ENCODE results near the gene C16orf82. TPM values are rescaled to one million over a fixed set of nuclear protein-coding genes. Genes with fewer than 3 reads are reported as not detected.

The C16orf82 gene
- polyA plus RNA-seq (2013, experiment 1 of 4) = 0.41 TPM
- 0.41 TPM for polyA plus RNA-seq (2013, experiment 2 of 4)
- polyA plus RNA-seq (2013, experiment 3 of 4) = 0.21 TPM
- 0.20 TPM for polyA plus RNA-seq (2013, experiment 4 of 4)

DNA sequence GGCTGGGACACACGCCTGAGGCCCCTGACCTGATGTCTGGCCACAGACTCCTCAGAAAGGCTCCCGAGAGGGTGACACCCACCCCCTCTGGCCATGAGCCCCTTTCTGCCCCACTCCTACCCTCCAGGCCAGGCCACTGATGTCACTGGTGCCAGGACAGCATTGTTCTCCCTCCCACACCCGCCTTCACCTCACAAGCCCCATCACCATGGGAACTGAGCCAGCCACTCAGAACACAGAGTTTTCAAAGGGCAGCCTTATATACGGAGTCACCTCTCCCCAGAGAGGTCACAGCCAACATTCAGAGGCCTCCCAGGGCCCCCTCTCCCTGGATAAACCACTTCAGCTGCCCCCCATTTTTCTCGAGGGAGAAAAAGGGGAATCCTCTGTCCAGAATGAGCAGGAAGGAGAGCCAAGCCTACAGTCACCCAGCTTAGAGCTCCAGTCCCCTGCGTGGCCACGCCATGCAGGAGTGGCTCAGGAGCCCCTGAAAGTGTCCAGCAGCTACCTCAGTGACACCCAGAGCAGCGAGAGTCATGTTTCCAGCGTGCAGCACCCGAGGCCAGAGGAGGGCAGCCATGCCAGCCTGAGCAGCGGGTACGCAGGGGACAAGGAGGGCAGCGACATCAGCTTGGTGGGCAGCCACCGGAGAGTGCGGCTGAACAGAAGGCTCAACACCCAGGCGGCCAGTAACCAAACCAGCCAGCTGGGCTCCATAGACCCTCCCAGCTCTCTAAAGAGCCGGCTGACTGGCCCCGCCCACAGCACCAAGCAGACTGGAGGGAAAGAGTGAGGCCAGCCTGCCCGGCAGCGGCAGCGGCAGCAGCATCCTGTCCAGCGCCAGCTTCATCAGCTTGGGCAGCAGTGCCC, at the start of gene C16orf82:
TSS of gene C16orf82 (plus strand) at position 260 of the 870 bp plus-strand sequence.
- peak within 1 kb of the TSS; percentile 67 for H3K27ac ChIP-seq (ENCODE audit: insufficient read depth, low read depth, low read length, poor library complexity, severe bottlenecking)
- WGBS, 2 experiments = 60 to 63% methylated on average over 22 of the region's 22 CpGs

DNA sequence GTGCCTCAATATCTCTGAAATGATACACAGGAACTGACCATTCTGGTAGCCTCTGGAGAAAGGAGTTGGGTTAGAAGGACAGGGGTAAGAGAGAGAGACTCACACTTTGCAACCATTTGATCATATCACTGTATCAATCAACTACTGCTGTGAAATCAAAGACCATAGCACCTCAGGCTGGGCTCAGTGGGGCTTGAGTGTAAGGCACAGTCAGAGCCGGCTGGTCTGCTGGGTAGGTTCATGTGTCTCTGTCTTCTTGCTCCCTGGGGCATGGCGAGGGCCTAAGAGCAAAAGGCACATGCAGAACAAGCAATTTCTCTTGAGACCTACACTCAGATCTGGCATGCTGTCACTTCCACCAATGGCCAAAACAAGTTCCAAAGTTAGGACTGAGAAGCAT, 46.7 kb upstream of the C16orf82 start:
- H3K27me3 ChIP-seq (ENCODE audit: control insufficient read depth, insufficient read depth, low read length, poor library complexity, severe bottlenecking) = no peaks in the 10 kb centered on the region
- WGBS, 2 experiments = 96 to 98% methylated on average over 2 of the region's 2 CpGs
- no peak overlapping the region for H3K27ac ChIP-seq (ENCODE audit: insufficient read depth, low read depth, low read length, poor library complexity, severe bottlenecking)
- H3K9me3 ChIP-seq (ENCODE audit: control insufficient read depth, low read length) = no peaks in the 10 kb centered on the region
- no peak overlapping the region for H3K4me3 ChIP-seq (ENCODE audit: insufficient read depth, low read depth, low read length)
- H3K36me3 ChIP-seq (ENCODE audit: control insufficient read depth, insufficient read depth, low read length) = no peaks in the 10 kb centered on the region
- H3K4me1 ChIP-seq (ENCODE audit: control insufficient read depth, insufficient read depth, low read length) = no peaks in the 10 kb centered on the region

More for the DNA sequence above, at the start of gene C16orf82:
- peaks cover 14% of the 10 kb centered on the region for H3K4me1 ChIP-seq (ENCODE audit: control insufficient read depth, insufficient read depth, low read length)
- no peaks in the 10 kb centered on the region for H3K36me3 ChIP-seq (ENCODE audit: control insufficient read depth, insufficient read depth, low read length)
- no peaks in the 10 kb centered on the region for H3K27me3 ChIP-seq (ENCODE audit: control insufficient read depth, insufficient read depth, low read length, poor library complexity, severe bottlenecking)
- no peaks in the 10 kb centered on the region for H3K9me3 ChIP-seq (ENCODE audit: control insufficient read depth, low read length)
- H3K4me3 ChIP-seq (ENCODE audit: insufficient read depth, low read depth, low read length) = no peak within 1 kb of the TSS

GRCh38 chr16:27024010-27024409, 42.7 kb upstream of the C16orf82 start:
- no peaks in the 10 kb centered on the region for H3K9me3 ChIP-seq (ENCODE audit: control insufficient read depth, low read length)
- WGBS, 2 experiments = 96 to 97% methylated on average over 2 of the region's 2 CpGs
- H3K27me3 ChIP-seq (ENCODE audit: control insufficient read depth, insufficient read depth, low read length, poor library complexity, severe bottlenecking) = no peaks in the 10 kb centered on the region
- H3K4me1 ChIP-seq (ENCODE audit: control insufficient read depth, insufficient read depth, low read length) = no peaks in the 10 kb centered on the region
- no peaks in the 10 kb centered on the region for H3K36me3 ChIP-seq (ENCODE audit: control insufficient read depth, insufficient read depth, low read length)
- no peak overlapping the region for H3K4me3 ChIP-seq (ENCODE audit: insufficient read depth, low read depth, low read length)
- H3K27ac ChIP-seq (ENCODE audit: insufficient read depth, low read depth, low read length, poor library complexity, severe bottlenecking) = no peak overlapping the region

DNA sequence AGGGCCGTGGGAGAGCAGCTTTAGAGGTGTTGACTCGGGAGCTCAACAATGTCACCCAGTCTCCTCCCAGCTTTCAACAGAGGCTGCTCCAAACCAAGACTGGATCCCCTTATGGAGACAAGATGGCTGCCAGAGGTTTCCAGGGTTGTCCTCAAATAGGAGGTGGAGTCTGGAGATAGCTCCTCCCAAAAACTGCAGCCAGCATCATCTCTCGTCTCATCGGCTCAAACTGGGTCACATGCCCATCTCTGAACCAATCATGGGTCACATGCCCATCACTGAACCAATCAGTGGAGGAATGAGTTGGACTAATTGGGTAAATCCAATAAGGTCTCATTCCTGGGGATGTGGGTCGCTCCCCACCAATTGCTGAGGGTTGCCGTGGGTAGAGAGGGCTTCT, 41.1 kb upstream of the C16orf82 start:
- no peaks in the 10 kb centered on the region for H3K27me3 ChIP-seq (ENCODE audit: control insufficient read depth, insufficient read depth, low read length, poor library complexity, severe bottlenecking)
- no peak overlapping the region for H3K4me3 ChIP-seq (ENCODE audit: insufficient read depth, low read depth, low read length)
- no peaks in the 10 kb centered on the region for H3K9me3 ChIP-seq (ENCODE audit: control insufficient read depth, low read length)
- H3K36me3 ChIP-seq (ENCODE audit: control insufficient read depth, insufficient read depth, low read length) = no peaks in the 10 kb centered on the region
- H3K27ac ChIP-seq (ENCODE audit: insufficient read depth, low read depth, low read length, poor library complexity, severe bottlenecking) = no peak overlapping the region
- 76 to 80% methylated on average over 6 of the region's 6 CpGs for WGBS, 2 experiments
- no peaks in the 10 kb centered on the region for H3K4me1 ChIP-seq (ENCODE audit: control insufficient read depth, insufficient read depth, low read length)

DNA sequence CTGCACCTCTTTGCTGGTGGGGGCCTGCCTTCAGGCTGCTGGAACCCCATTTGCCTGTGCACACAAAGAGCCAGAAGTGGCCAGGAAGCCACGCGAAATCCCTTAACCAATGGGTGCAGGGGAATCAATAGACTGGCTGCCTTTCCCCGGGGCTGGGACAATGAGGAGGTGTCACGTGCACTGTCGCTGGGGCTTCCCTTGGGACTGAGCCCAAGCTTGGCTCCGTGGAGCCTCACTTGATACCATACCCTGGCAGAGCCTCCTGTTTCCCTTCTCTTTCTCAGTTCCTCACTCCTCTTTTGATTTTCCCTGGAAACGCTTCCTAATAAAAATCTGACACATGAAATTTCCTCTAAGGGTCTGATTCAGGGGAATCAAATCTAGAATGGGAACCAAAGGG, 38.8 kb upstream of the C16orf82 start:
- H3K4me3 ChIP-seq (ENCODE audit: insufficient read depth, low read depth, low read length) = no peak overlapping the region
- WGBS, 2 experiments = 81 to 83% methylated on average over 7 of the region's 7 CpGs
- H3K27me3 ChIP-seq (ENCODE audit: control insufficient read depth, insufficient read depth, low read length, poor library complexity, severe bottlenecking) = no peaks in the 10 kb centered on the region
- no peak overlapping the region for H3K27ac ChIP-seq (ENCODE audit: insufficient read depth, low read depth, low read length, poor library complexity, severe bottlenecking)
- no peaks in the 10 kb centered on the region for H3K9me3 ChIP-seq (ENCODE audit: control insufficient read depth, low read length)
- H3K4me1 ChIP-seq (ENCODE audit: control insufficient read depth, insufficient read depth, low read length) = no peaks in the 10 kb centered on the region
- H3K36me3 ChIP-seq (ENCODE audit: control insufficient read depth, insufficient read depth, low read length) = no peaks in the 10 kb centered on the region

DNA sequence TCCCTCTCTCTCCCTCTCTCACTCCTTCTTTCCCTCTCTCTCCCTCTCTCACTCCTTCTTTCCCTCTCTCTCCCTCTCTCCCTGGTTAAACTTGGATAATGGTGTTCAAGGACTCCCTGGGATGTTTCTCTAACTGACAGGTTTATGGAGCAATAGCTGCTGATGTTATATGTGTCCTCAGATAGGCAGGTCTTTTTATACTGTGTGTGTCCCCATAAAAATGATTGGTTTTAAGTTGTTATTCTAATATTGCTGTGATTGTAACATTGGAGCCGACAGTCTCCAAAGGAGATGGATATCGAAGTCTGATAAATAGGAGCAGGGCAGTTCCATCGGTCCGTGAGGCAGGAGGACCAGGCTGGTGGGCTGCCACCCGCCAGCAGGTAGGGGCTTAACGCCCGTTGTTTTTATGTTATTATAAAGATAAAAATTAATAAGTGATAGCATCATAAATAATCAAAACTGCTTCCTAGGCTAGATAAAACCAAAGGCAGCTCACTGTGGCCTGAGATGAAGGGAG, 38.1 kb upstream of the C16orf82 start:
- no peaks in the 10 kb centered on the region for H3K4me1 ChIP-seq (ENCODE audit: control insufficient read depth, insufficient read depth, low read length)
- no peaks in the 10 kb centered on the region for H3K36me3 ChIP-seq (ENCODE audit: control insufficient read depth, insufficient read depth, low read length)
- WGBS, 2 experiments = 94 to 97% methylated on average over 4 to 5 of the region's 7 CpGs
- H3K27me3 ChIP-seq (ENCODE audit: control insufficient read depth, insufficient read depth, low read length, poor library complexity, severe bottlenecking) = no peaks in the 10 kb centered on the region
- H3K4me3 ChIP-seq (ENCODE audit: insufficient read depth, low read depth, low read length) = no peak overlapping the region
- no peak overlapping the region for H3K27ac ChIP-seq (ENCODE audit: insufficient read depth, low read depth, low read length, poor library complexity, severe bottlenecking)
- H3K9me3 ChIP-seq (ENCODE audit: control insufficient read depth, low read length) = no peaks in the 10 kb centered on the region

DNA sequence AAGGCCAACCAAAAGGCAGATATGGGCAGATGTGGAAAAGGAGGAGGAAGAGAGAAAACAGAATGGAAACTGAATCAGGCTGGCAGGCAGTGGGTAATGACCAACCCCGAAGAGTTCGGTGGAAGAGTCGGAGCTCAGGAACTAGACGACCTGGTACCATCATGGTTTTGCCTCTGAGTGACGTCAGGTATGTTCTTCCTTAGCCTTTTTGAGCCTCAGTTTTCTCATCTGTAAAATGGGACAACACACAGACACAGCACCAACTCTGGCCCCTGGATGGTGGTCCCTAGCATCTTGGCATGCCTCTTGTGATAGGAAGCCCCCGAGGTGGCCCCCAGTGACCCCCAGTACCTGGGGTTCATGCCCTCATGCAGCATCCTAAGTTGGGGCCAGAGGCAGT, 37.2 kb upstream of the C16orf82 start:
- Histone ChIP-seq H3K9me3 (ENCODE audit: control insufficient read depth, low read length) (no peaks in the 10 kb centered on the region), H3K4me1 (ENCODE audit: control insufficient read depth, insufficient read depth, low read length) (no peaks in the 10 kb centered on the region), H3K36me3 (ENCODE audit: control insufficient read depth, insufficient read depth, low read length) (no peaks in the 10 kb centered on the region), H3K27ac (ENCODE audit: insufficient read depth, low read depth, low read length, poor library complexity, severe bottlenecking) (no peak overlapping the region), H3K4me3 (ENCODE audit: insufficient read depth, low read depth, low read length) (no peak overlapping the region), H3K27me3 (ENCODE audit: control insufficient read depth, insufficient read depth, low read length, poor library complexity, severe bottlenecking) (no peaks in the 10 kb centered on the region)
- WGBS, 2 experiments = 86 to 93% methylated on average over 6 of the region's 6 CpGs

GRCh38 chr16:27033281-27033979, 33.3 kb upstream of the C16orf82 start:
- no peaks in the 10 kb centered on the region for H3K27me3 ChIP-seq (ENCODE audit: control insufficient read depth, insufficient read depth, low read length, poor library complexity, severe bottlenecking)
- no peak overlapping the region for H3K27ac ChIP-seq (ENCODE audit: insufficient read depth, low read depth, low read length, poor library complexity, severe bottlenecking)
- no peaks in the 10 kb centered on the region for H3K4me1 ChIP-seq (ENCODE audit: control insufficient read depth, insufficient read depth, low read length)
- no peaks in the 10 kb centered on the region for H3K9me3 ChIP-seq (ENCODE audit: control insufficient read depth, low read length)
- WGBS, 2 experiments = 93% methylated on average over 10 to 12 of the region's 12 CpGs
- H3K36me3 ChIP-seq (ENCODE audit: control insufficient read depth, insufficient read depth, low read length) = no peaks in the 10 kb centered on the region
- H3K4me3 ChIP-seq (ENCODE audit: insufficient read depth, low read depth, low read length) = no peak overlapping the region

DNA sequence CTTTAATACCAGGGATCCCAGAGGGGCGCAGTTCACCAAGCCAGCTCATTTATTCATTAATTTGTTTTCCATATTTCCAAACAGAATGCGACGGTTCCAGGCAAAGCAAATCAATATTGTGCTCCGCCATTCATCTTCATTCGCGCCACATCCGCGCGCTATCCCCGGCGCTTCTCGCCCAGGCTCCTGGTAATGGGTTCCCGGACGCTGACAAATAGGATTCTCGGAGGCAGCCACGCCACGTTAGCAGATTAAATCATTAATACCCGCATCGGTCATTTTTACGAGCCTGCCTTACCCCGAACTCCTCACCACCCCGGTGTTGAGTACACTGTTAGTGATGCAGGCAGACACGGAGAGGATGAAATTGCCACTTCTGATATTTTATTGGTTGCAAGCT, 26.0 kb upstream of the C16orf82 start:
- Histone ChIP-seq H3K4me3 (ENCODE audit: insufficient read depth, low read depth, low read length) (no peak overlapping the region), H3K27ac (ENCODE audit: insufficient read depth, low read depth, low read length, poor library complexity, severe bottlenecking) (no peak overlapping the region), H3K27me3 (ENCODE audit: control insufficient read depth, insufficient read depth, low read length, poor library complexity, severe bottlenecking) (no peaks in the 10 kb centered on the region), H3K9me3 (ENCODE audit: control insufficient read depth, low read length) (no peaks in the 10 kb centered on the region), H3K36me3 (ENCODE audit: control insufficient read depth, insufficient read depth, low read length) (no peaks in the 10 kb centered on the region), H3K4me1 (ENCODE audit: control insufficient read depth, insufficient read depth, low read length) (no peaks in the 10 kb centered on the region)
- WGBS, 2 experiments = 95 to 96% methylated on average over 23 of the region's 23 CpGs

DNA sequence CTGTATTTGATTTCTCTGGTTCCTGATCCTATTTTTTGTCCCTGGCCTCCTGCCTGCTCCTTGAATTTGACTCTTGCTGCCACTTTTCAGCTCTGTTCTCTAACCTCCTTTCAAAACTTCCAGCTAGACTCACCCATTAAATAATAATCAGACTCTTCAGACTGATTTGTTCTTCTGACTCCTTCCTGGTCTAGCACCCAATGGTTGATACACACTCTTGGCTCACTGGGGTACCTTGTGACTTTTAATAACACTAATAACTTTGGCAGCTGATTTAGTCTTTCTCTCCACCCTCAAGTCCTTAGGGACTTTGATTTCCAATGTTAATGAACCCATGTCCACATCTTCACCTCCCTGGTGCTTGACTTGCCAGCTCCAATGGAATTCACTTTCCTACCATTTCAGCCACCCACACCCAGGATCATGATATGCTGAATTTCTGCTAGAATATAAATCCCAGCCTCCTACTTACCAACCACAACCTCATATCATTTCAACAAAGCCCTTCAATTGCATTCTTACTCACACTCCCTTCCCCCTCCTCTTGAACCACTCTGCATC, 19.7 kb upstream of the C16orf82 start:
- Histone ChIP-seq H3K4me1 (ENCODE audit: control insufficient read depth, insufficient read depth, low read length) (no peaks in the 10 kb centered on the region), H3K27me3 (ENCODE audit: control insufficient read depth, insufficient read depth, low read length, poor library complexity, severe bottlenecking) (no peaks in the 10 kb centered on the region), H3K27ac (ENCODE audit: insufficient read depth, low read depth, low read length, poor library complexity, severe bottlenecking) (no peak overlapping the region), H3K9me3 (ENCODE audit: control insufficient read depth, low read length) (no peaks in the 10 kb centered on the region), H3K36me3 (ENCODE audit: control insufficient read depth, insufficient read depth, low read length) (no peaks in the 10 kb centered on the region), H3K4me3 (ENCODE audit: insufficient read depth, low read depth, low read length) (no peak overlapping the region)

All from ectodermal cell (in vitro differentiated cells).